Activated CD4-positive, alpha-beta T cell treated with anti-CD3 and anti-CD28 coated beads, Interleukin-2, amount 10 ng/mL, durations not matched to agents 7 days and 5 days (primary cell): ENCODE results near the gene KRT83. TPM values are rescaled to one million over a fixed set of nuclear protein-coding genes. Genes with fewer than 3 reads are reported as not detected.
"Not testable (repeated sequence)": the region's sequence is repeated elsewhere in the genome, so short reads cannot be mapped to it uniquely, and the experiment has no call there.

Experiments
- CTCF ChIA-PET: fragments of 350-600 bp; sonication (Branson Sonifier 250); formaldehyde crosslinking; loops from one replicate; lab custom pipeline; 2021; ENCODE audit warnings: antibody characterized with exemption; lab: Charles Lee
- POLR2A ChIA-PET: fragments of 350-600 bp; sonication (Branson Sonifier 250); formaldehyde crosslinking; loops from one replicate; lab custom pipeline; 2021; ENCODE audit warnings: antibody characterized with exemption; lab: Charles Lee
- DNase-seq: peaks from one replicate; pipeline ENCODE4 v3.0.0-alpha.2; 2020
- H3K27ac Mint-ChIP-seq: one replicate; pipeline ENCODE4 v1.8.0; 2021; ENCODE audit warnings: mild to moderate bottlenecking, moderate library complexity, mixed read lengths
- H3K27me3 Mint-ChIP-seq: one replicate; pipeline ENCODE4 v1.8.0; 2021; ENCODE audit warnings: mixed read lengths
- H3K36me3 Mint-ChIP-seq: one replicate; pipeline ENCODE4 v1.8.0; 2021; ENCODE audit warnings: low read depth, mixed read lengths
- H3K4me1 Mint-ChIP-seq: one replicate; pipeline ENCODE4 v1.8.0; 2021; ENCODE audit warnings: mixed read lengths
- H3K4me3 Mint-ChIP-seq: one replicate; pipeline ENCODE4 v1.8.0; 2021; ENCODE audit warnings: mild to moderate bottlenecking, moderate library complexity, mixed read lengths
- H3K9me3 Mint-ChIP-seq: one replicate; pipeline ENCODE4 v1.8.0; 2021; ENCODE audit warnings: mixed read lengths
- total RNA-seq, 2 experiments: library from RNA; stranded (reverse); gene quantifications; one replicate each; pipeline ENCODE4 v1.2.3, GENCODE V29; 2021

KRT83 gene
- total RNA-seq, 2 experiments from 2014 or later = not detected

DNA sequence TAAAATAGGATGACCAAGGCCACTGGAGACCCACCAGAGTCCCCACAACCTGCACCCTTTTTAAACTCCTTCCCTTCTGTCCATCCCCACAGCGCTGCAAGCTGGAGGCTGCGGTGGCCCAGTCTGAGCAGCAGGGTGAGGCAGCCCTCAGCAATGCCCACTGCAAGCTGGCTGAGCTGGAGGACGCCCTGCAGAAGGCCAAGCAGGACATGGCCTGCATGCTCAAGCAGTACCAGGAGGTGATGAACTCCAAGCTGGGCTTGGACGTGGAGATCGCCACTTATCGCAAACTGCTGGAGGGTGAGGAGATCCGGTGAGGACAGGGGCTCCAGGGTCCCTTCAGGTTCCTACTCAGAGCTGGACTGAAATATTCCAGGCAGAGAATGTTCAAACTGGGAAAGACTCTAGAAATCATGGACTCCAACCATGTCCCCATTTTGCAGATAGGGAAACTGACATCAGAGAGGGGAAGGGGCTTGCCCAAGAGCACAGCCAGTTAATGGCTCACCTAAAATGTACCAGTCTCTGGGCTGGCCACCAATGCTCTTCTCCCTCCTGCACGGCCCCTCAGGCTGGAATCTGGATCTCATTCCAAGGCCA is 28.9 kb upstream of the KRT83 start:
- Mint-ChIP-seq H3K36me3 (no peaks in the 10 kb centered on the region), H3K27me3 (peaks cover 16% of the 10 kb centered on the region), H3K27ac (no peak overlapping the region), H3K9me3 (no peaks in the 10 kb centered on the region), H3K4me3 (no peak overlapping the region), H3K4me1 (peaks cover 11% of the 10 kb centered on the region)
- ChIA-PET POLR2A (no interaction called here), CTCF (no interaction called here)
- DNase-seq = no peak

DNA sequence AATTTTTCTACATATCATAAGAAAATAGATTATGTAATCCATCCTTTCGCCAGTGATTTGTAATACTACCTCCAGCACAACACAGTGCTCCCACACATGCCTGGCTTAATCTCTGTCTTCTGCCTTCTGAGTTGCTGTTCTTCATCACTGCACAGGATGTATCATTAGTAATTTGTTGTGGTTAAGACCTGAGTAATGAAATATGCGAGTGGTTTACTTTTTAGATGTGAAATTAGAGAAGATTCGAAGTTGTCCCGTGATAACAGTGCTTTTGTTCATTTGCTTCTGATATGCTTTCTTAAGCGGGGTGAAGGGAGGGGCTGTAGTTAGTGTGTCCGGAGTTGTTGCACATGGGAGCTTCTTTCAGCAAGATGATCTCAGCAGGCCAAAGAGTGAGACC is 28.0 kb upstream of the KRT83 start:
- Mint-ChIP-seq H3K36me3 (no peaks in the 10 kb centered on the region), H3K4me3 (no peak overlapping the region), H3K9me3 (no peaks in the 10 kb centered on the region), H3K27ac (no peak overlapping the region), H3K27me3 (peaks cover 14% of the 10 kb centered on the region), H3K4me1 (peaks cover 11% of the 10 kb centered on the region)
- ChIA-PET POLR2A (no interaction called here), CTCF (no interaction called here)
- DNase-seq = no peak

DNA sequence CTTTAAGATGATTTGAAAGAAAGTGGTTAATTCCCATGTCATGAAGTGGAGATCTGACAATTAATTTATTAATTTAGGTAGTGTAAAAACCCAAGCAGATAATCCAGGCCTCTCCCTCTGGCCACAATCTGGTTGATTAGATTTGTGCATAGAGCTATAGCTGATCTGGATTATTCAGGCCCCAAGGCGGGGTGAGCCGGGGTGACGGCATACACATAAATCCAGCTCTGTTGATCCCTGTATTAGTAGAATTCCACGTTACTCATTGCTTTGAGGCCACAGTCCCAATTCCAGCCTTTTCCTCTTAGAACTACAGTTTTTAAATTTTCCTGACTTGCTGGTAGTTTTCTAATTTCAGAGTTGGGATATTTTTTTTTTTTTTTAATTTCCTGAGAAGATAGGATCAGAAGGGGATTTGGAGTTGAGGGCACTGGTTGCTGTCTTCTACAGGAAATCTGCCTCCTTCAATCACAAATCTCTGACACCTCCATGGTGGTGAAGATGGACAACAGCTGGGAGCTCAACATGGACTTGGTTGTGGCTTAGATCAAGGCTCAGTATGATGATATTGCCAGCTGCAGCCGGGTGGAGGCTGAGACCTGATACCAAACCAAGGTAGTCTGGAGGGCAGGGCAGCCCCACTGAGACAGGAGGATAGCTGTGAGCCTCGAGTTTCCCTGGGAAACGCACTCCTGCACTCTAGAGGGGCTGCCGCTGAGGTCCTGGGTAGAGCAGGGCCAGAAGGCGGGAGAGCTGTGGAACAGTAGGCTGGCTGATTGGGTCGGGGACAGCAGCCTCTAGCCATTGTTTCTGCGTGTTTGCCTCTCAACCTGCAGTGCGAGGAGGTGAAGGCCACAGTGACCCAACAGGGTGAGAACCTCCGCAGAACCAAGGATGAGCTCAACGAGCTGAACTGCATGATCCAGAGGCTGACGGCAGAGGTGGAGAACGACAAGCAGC is 26.6 kb upstream of the KRT83 start:
- CTCF ChIA-PET = interaction anchor here (0.6 kb wide), 2 partner anchors 86 to 170 kb away, joined by 3 read pairs; partner anchors contain the start of gene KRT75
- POLR2A ChIA-PET = no interaction called here
- Mint-ChIP-seq H3K4me1 (peaks cover 11% of the 10 kb centered on the region), H3K36me3 (no peaks in the 10 kb centered on the region), H3K27ac (no peak overlapping the region), H3K9me3 (no peaks in the 10 kb centered on the region), H3K27me3 (peaks cover 10% of the 10 kb centered on the region), H3K4me3 (no peak overlapping the region)
- DNase-seq = no peak

DNA sequence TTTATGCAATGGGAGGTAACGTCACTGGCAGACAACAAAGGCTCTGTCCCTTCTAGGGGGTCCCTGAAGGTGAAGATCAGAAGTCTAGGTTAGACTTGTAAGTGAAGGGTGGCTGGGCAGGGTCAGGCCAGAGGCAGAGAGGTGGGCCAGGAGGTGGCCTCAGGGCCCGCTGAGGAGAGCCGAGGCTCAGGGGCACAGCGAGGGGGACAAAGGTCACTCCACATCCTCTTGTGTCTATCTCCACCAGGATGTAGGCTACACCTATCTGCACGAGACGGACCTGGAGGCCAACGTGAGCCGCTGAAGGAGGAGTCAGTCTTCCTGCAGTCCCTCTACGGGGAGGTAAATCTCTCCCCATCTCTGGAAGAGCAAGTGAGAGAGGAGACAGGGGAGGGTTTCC is 25.8 kb upstream of the KRT83 start:
- no peak for DNase-seq
- POLR2A ChIA-PET = no interaction called here
- Mint-ChIP-seq H3K27me3 (peaks cover 10% of the 10 kb centered on the region), H3K36me3 (no peaks in the 10 kb centered on the region), H3K9me3 (no peaks in the 10 kb centered on the region), H3K27ac (no peak overlapping the region), H3K4me3 (no peak overlapping the region), H3K4me1 (peaks cover 8% of the 10 kb centered on the region)
- CTCF ChIA-PET = interaction anchor here (0.6 kb wide), 1 partner anchor 87 kb away, joined by 3 read pairs; the partner anchor contains the start of gene KRT75

DNA sequence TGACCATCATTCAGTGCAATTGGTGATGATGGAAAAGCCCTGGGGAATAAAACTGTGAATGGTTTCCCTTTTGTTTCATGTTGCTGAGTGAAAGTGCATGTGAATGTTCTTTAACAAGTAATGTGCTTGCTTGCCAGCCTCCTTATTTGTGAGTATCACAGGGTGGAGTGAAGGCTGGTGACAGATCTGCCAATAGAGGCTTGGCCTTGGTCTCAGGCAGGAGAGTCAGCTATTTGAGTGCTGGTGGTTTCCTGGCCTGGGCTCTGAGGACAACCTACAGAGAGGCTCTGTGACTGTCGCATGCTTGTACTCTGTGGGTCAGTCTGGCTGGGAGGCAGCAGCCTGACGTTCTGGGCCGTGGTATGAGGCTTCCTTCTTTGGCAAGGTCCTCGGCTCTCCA is 25.4 kb upstream of the KRT83 start:
- ChIA-PET CTCF (no interaction called here), POLR2A (no interaction called here)
- H3K27me3 Mint-ChIP-seq = peaks cover 8% of the 10 kb centered on the region
- H3K9me3 Mint-ChIP-seq = no peaks in the 10 kb centered on the region
- H3K27ac Mint-ChIP-seq = no peak overlapping the region
- peaks cover 4% of the 10 kb centered on the region for H3K4me1 Mint-ChIP-seq
- H3K36me3 Mint-ChIP-seq = no peaks in the 10 kb centered on the region
- H3K4me3 Mint-ChIP-seq = no peak overlapping the region
- DNase-seq = no peak

DNA sequence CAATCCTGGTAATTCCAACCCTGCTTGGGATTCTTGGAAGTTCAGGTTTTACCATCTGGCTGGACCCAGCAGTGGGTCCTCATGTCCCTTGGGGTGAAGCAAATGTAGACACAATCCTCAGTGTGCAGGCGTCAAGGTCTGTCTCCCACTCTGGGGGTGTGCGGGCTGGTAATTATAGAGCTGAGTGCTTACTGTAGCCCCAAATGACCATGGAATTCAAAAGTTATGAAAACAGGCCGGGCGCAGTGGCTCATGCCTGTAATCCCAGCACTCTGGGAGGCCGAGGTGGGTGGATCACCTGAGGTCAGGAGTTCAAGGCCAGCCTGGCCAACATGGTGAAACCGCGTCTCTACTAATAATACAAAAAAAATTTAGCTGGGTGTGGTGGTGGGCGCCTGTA is 23.8 kb upstream of the KRT83 start:
- H3K36me3 Mint-ChIP-seq, H3K4me3 Mint-ChIP-seq, H3K27ac Mint-ChIP-seq, POLR2A ChIA-PET, H3K4me1 Mint-ChIP-seq, H3K27me3 Mint-ChIP-seq, DNase-seq, H3K9me3 Mint-ChIP-seq: not testable (repeated sequence)
- CTCF ChIA-PET = interaction anchor here (1.1 kb wide), 1 partner anchor 27 kb away, joined by 5 read pairs; no protein-coding TSS in a partner anchor

DNA sequence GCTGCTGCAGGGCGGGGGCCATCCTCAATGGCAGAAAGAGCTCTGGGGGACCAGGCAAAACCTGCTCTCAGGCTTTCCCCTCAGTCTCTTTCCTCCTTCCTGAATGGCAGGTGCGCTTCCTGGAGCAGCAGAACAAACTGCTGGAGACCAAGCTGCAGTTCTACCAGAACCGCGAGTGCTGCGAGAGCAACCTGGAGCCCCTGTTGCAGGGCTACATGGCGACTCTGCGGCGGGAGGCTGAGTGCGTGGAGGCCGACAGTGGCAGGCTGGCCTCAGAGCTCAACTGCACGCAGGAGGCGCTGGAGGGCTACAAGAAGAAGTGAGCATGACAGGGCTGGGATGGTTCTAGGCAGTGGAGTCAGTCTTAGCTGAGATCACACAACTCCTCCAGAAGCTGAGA is 22.9 kb upstream of the KRT83 start:
- ChIA-PET POLR2A (no interaction called here), CTCF (interaction anchor here (1.1 kb wide), 1 partner anchor 28 kb away, joined by 5 read pairs; no protein-coding TSS in a partner anchor)
- H3K9me3 Mint-ChIP-seq = no peaks in the 10 kb centered on the region
- no peak overlapping the region for H3K27ac Mint-ChIP-seq
- no peaks in the 10 kb centered on the region for H3K36me3 Mint-ChIP-seq
- DNase-seq = no peak
- no peak overlapping the region for H3K4me3 Mint-ChIP-seq
- no peaks in the 10 kb centered on the region for H3K4me1 Mint-ChIP-seq
- H3K27me3 Mint-ChIP-seq = peaks cover 4% of the 10 kb centered on the region

DNA sequence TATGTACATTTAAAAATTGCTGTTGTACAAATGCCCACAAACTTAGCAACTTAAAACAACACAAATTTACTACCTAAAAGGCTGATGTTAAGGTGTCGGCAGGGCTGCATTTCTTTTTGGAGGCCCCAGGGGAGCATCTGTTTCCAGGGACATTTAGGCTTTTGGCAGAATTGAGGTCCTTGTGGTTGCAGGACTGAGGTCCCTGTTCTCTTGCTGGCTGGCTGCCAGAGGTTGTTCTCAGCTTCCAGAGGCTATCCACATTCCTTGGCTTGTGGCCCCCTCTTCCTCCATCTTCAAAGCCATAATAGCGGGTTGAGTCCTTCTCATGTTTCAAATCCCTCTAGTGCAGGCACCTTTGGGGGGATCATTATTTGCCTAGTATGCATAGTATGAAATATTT is 22.4 kb upstream of the KRT83 start:
- H3K4me3 Mint-ChIP-seq = no peak overlapping the region
- no peak overlapping the region for H3K27ac Mint-ChIP-seq
- no peaks in the 10 kb centered on the region for H3K9me3 Mint-ChIP-seq
- ChIA-PET CTCF (no interaction called here), POLR2A (no interaction called here)
- H3K27me3 Mint-ChIP-seq = peaks cover 8% of the 10 kb centered on the region
- no peak for DNase-seq
- no peaks in the 10 kb centered on the region for H3K4me1 Mint-ChIP-seq
- H3K36me3 Mint-ChIP-seq = no peaks in the 10 kb centered on the region

DNA sequence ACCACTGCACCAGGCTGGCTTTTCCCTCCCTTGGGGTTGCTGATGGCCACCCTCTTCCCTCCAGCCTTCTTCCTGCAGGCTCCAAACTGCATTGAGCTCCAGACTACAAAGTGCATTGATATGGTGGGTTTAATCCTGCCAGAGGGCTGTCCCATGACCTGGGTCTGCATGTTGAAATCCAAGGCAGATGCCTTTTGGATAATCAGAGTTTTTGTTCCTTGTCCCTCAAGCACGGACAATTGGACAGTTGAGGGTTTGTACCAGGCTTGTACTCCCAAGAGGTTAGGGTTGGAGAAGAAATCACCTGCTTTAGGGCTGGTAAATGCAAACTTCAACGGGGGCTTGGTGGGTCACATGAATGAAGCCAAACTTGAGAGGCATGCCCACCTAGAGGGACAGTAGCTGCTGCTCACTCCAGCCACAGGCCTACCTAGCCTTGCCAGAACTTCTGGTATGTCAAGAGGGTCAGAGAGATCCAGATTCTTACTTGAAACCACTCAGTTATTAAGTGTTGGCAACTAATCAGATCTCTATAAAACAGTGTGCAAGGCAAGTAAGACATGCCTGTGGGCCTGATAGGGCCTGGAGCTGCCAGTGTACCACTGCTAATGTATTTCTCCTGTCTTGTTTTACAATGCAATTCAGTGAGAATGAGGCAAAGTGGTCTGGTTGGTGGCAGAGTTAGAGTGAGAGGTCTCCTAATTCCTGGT is 21.7 kb upstream of the KRT83 start:
- Mint-ChIP-seq H3K27ac (no peak overlapping the region), H3K4me1 (no peaks in the 10 kb centered on the region), H3K4me3 (no peak overlapping the region), H3K36me3 (no peaks in the 10 kb centered on the region), H3K27me3 (peaks cover 9% of the 10 kb centered on the region), H3K9me3 (no peaks in the 10 kb centered on the region)
- DNase-seq = no peak
- ChIA-PET POLR2A (no interaction called here), CTCF (interaction anchor here (1.0 to 1.2 kb wide), 2 partner anchors 14 to 18 kb away, joined by 3 to 4 read pairs; no protein-coding TSS in a partner anchor)

DNA sequence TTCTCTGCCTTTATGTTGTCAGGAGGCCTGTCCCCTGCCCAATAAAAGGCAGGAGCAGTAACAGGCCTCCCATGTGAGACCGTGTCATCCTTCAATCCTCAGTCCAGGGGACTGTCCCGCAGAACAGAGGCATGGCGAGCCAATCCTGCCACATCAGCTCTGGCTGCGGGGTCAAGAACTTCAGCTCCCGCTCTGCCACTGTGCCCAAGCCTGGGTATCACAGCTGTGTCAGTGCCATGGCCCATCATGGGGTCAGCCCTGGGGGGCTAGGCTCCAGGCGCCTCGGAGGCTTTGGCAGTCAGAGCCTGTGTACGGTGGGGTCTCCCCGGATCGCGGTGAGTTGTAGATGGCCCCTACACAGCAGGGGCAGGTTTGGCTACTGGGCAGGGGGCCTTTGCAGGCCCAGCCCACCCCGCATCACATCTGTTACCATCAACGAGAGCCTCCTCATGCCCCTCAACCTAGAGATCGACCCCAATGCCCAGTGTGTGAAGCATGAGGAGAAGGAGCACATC is 19.9 kb upstream of the KRT83 start:
- no peak for DNase-seq
- no peaks in the 10 kb centered on the region for H3K36me3 Mint-ChIP-seq
- POLR2A ChIA-PET = no interaction called here
- no peaks in the 10 kb centered on the region for H3K9me3 Mint-ChIP-seq
- CTCF ChIA-PET = interaction anchor here (1.5 kb wide), 1 partner anchor 62 kb away, joined by 4 read pairs; no protein-coding TSS in a partner anchor
- H3K4me3 Mint-ChIP-seq = no peak overlapping the region
- H3K27ac Mint-ChIP-seq = no peak overlapping the region
- peaks cover 3% of the 10 kb centered on the region for H3K4me1 Mint-ChIP-seq
- peaks cover 14% of the 10 kb centered on the region for H3K27me3 Mint-ChIP-seq

DNA sequence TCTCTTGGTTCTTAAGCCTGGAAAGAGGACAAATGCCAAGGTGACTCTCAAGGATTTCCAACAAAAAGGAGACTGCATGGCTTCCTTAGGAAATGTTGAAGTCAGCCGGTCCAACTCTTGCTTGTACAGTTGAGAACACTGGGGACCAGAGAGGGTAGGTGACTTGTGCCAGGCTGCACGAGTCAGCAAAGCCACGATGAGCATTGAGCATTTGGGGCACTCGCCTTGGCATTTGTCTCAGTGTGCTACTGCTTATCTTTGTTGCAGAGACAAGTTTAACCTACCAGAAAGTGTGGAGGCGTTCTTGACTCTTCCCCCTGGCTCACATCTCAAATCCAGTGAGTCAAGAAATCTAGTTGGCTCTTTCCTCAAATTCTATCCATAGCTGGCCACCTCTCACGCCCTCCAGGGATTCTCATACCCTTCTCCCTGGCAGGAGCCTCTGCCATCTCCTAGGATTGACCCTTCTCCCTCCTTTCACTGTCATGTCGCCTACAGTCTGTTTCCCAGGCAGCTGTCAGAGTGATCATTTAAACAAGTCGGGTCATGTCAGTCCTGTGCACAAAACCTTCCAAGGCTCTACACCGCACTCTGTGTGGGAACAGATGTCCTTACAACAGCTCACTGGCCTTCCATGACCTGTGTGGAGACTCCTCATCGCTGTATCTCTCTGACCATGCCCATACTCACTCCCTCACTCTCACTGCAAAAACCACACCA is 17.2 kb upstream of the KRT83 start:
- H3K4me3 Mint-ChIP-seq = no peak overlapping the region
- DNase-seq = no peak
- no peaks in the 10 kb centered on the region for H3K9me3 Mint-ChIP-seq
- no peaks in the 10 kb centered on the region for H3K36me3 Mint-ChIP-seq
- peaks cover 18% of the 10 kb centered on the region for H3K27me3 Mint-ChIP-seq
- peaks cover 3% of the 10 kb centered on the region for H3K4me1 Mint-ChIP-seq
- ChIA-PET POLR2A (no interaction called here), CTCF (interaction anchor here (1.0 to 1.7 kb wide), 3 partner anchors 34 to 183 kb away, joined by 3 to 4 read pairs (median 3); no protein-coding TSS in a partner anchor)
- H3K27ac Mint-ChIP-seq = no peak overlapping the region

DNA sequence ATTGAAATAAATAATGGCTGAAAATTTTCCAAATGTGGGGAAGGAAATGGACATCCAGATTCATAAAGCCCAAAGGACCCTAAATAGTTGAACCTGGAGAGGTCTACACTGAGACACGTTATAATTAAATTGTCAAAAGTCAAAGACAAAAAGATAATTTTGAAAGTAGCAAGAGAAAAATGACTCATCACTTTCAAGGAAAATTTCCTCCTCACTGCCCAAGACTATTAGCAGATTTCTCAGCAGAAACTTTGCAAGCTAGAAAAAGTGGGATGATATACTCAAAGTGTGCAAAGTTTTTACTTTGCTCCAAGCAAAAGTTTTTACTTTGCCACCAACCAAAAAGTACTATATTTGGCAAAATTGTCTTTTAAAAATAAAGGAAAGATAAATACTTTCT is 15.9 kb upstream of the KRT83 start:
- Mint-ChIP-seq H3K4me1 (peaks cover 3% of the 10 kb centered on the region), H3K9me3 (no peaks in the 10 kb centered on the region), H3K4me3 (no peak overlapping the region), H3K27me3 (peaks cover 18% of the 10 kb centered on the region), H3K27ac (no peak overlapping the region), H3K36me3 (no peaks in the 10 kb centered on the region)
- DNase-seq = no peak
- ChIA-PET POLR2A (no interaction called here), CTCF (interaction anchor here (1.0 kb wide), 1 partner anchor 26 kb away, joined by 3 read pairs; no protein-coding TSS in a partner anchor)
